Central memory CD8-positive, alpha-beta T cell (primary cell): ENCODE results near the gene ATPAF1.

Experiments used
- ATAC-seq: fragments of 150-1000 bp; cut with Tn5 transposase; replicated peaks from 2 replicates; pipeline ENCODE4 v1.10.0; 2022; ENCODE audit warnings: mild to moderate bottlenecking, moderate FRiP score, moderate number of reproducible peaks; ENCODE audit not compliant: poor library complexity, severe bottlenecking; ENCODE audit errors: extremely low read depth
- DNase-seq, 2 donors: peaks; one replicate each; pipeline ENCODE4 v3.0.0; 2021; ENCODE audit warnings: low spot score in 2 of 2
- H3K27ac Mint-ChIP-seq: one replicate; pipeline ENCODE4 v1.8.0; 2022; ENCODE audit warnings: low read depth, mild to moderate bottlenecking, moderate library complexity, mixed read lengths
- H3K27me3 Mint-ChIP-seq: one replicate; pipeline ENCODE4 v1.8.0; 2022; ENCODE audit warnings: mixed read lengths
- H3K36me3 Mint-ChIP-seq: one replicate; pipeline ENCODE4 v1.8.0; 2022; ENCODE audit warnings: mild to moderate bottlenecking, moderate library complexity, mixed read lengths; ENCODE audit not compliant: insufficient read depth
- H3K4me1 Mint-ChIP-seq: one replicate; pipeline ENCODE4 v1.8.0; 2022; ENCODE audit warnings: mixed read lengths
- H3K4me3 Mint-ChIP-seq: one replicate; pipeline ENCODE4 v1.8.0; 2022; ENCODE audit warnings: mild to moderate bottlenecking, moderate library complexity, mixed read lengths
- H3K9me3 Mint-ChIP-seq: one replicate; pipeline ENCODE4 v1.8.0; 2022; ENCODE audit warnings: mixed read lengths

ATPAF1 gene

DNA sequence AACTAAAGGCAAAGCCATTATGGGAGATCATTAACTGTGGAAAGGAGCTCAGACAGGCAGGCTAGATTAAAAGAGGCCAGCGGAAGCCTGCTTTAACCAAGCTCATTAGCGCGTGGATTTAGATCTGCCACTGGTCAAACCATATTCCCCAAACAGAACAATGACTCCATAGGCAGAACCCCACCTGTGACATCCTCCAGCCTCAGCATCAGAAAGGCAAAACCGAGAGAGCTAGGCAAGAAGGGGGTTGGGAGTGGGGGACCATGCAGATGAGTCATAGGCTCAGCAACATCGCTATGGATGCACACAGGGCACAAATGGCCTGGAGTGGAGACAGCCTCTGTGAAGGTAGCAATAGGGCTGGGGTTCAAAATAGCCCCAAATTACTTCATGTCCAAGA, 84.7 kb downstream of the ATPAF1 start:
- no peak overlapping the region for H3K4me3 Mint-ChIP-seq
- no peaks in the 10 kb centered on the region for H3K27me3 Mint-ChIP-seq
- no peak for ATAC-seq
- H3K9me3 Mint-ChIP-seq = no peaks in the 10 kb centered on the region
- H3K4me1 Mint-ChIP-seq = peaks cover 32% of the 10 kb centered on the region
- peaks cover 25% of the 10 kb centered on the region for H3K36me3 Mint-ChIP-seq
- DNase-seq = no peak
- H3K27ac Mint-ChIP-seq = peak overlapping the region; percentile 85

GRCh38 chr1:46582972-46583371, 85.2 kb downstream of the ATPAF1 start:
- Mint-ChIP-seq H3K4me1 (peaks cover 32% of the 10 kb centered on the region), H3K9me3 (no peaks in the 10 kb centered on the region), H3K4me3 (no peak overlapping the region), H3K36me3 (peaks cover 25% of the 10 kb centered on the region), H3K27ac (peak overlapping the region; percentile 85), H3K27me3 (no peaks in the 10 kb centered on the region)
- DNase-seq = no peak
- no peak for ATAC-seq
